Left ventricle myocardium inferior (tissue), 1 donor: Measurements from ENCODE around the gene TUBA4A. TPM values are rescaled to one million over a fixed set of nuclear protein-coding genes. Genes with fewer than 3 reads are reported as not detected.

ENCODE experiments used
- DNase-seq: peaks from one replicate; pipeline ENCODE4 v3.0.0-alpha.2; 2020
- H3K27ac ChIP-seq: fragments of 200-600 bp; replicated peaks from 2 replicates; pipeline ENCODE4 v1.8.0; 2021
- H3K27me3 ChIP-seq: fragments of 200-600 bp; 2 replicates; pipeline ENCODE4 v1.8.0; 2021; ENCODE audit warnings: low read depth
- H3K36me3 ChIP-seq: fragments of 200-600 bp; 2 replicates; pipeline ENCODE4 v1.8.0; 2021
- H3K4me1 ChIP-seq: fragments of 200-600 bp; 2 replicates; pipeline ENCODE4 v1.8.0; 2021
- H3K4me3 ChIP-seq: fragments of 200-600 bp; 2 replicates; pipeline ENCODE4 v1.8.0; 2021; ENCODE audit warnings: mild to moderate bottlenecking, moderate library complexity
- H3K9me3 ChIP-seq: fragments of 200-600 bp; replicated peaks from 2 replicates; pipeline ENCODE4 v1.8.0; 2021
- intact Hi-C: fragments of 100-400 bp; cut with micrococcal nuclease; formaldehyde crosslinking; loops from one replicate; pipeline ENCODE4 v1.11.0; 2022
- total RNA-seq: library from RNA; stranded (reverse); fragmentation: NEBNext Ultra II Directional; extraction: Animal tissue kit (Norgen Biotek cat#: 25700); gene quantifications from one replicate; pipeline ENCODE4 v1.2.1, GENCODE V29; 2021
- TF ChIP-seq, protein P1 (sequence below): fragments of 200-600 bp; IDR thresholded peaks from 2 replicates; pipeline ENCODE4 v1.8.0; 2021; ENCODE audit warnings: antibody characterized with exemption, mild to moderate bottlenecking, borderline replicate concordance
- donor health status: DM: no; HTN: yes; CAD: no; lungs with severe emphysema.

TUBA4A gene
- total RNA-seq, 1 donor from 2014 or later: 130 TPM

DNA sequence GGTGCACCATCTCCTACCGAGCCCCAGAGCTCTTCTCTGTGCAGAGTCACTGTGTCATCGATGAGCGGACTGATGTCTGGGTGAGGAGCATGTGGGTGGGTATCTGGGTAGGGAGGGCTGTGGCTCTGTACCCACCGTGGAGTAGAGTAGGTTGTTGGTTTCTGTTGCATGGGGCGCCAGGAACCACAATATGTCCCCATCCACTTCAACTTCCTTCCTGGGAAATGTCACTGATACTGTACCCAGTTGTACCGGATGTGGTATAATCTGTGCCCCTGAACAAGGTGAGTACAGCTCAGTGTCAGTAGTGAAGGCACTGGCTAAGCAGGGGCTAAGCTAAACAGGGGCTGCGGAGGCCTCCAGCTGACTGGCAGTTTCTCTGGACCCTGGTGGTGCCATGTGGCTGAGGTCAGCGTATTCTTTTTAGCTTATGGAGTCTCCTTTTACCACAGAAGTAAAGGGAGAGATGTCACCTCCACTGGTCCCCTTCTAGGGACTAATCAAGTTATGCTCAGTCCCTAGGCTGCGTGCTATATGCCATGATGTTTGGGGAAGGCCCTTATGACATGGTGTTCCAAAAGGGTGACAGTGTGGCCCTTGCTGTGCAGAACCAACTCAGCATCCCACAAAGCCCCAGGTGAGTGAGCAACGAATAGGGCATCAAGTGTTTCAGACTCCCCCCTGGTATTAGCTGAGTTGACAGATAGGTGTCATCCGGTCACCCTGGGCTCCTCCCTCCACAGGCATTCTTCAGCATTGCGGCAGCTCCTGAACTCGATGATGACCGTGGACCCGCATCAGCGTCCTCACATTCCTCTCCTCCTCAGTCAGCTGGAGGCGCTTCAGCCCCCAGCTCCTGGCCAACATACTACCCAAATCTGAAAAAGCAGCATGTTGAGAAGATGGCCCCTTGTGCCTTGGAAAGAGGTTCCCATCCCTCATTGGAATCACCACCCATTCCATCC is 5.8 kb downstream of the TUBA4A start:
- no peaks in the 10 kb centered on the region for H3K9me3 ChIP-seq
- peaks cover 37% of the 10 kb centered on the region for H3K36me3 ChIP-seq
- peak overlapping the region; percentile 83 for H3K27ac ChIP-seq
- peaks cover 80% of the 10 kb centered on the region for H3K4me1 ChIP-seq
- TF ChIP-seq, protein P1, sequence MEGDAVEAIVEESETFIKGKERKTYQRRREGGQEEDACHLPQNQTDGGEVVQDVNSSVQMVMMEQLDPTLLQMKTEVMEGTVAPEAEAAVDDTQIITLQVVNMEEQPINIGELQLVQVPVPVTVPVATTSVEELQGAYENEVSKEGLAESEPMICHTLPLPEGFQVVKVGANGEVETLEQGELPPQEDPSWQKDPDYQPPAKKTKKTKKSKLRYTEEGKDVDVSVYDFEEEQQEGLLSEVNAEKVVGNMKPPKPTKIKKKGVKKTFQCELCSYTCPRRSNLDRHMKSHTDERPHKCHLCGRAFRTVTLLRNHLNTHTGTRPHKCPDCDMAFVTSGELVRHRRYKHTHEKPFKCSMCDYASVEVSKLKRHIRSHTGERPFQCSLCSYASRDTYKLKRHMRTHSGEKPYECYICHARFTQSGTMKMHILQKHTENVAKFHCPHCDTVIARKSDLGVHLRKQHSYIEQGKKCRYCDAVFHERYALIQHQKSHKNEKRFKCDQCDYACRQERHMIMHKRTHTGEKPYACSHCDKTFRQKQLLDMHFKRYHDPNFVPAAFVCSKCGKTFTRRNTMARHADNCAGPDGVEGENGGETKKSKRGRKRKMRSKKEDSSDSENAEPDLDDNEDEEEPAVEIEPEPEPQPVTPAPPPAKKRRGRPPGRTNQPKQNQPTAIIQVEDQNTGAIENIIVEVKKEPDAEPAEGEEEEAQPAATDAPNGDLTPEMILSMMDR: no peak
- no peak for DNase-seq
- H3K4me3 ChIP-seq: no peak overlapping the region
- intact Hi-C loops: no loop called here
- H3K27me3 ChIP-seq: no peaks in the 10 kb centered on the region

DNA sequence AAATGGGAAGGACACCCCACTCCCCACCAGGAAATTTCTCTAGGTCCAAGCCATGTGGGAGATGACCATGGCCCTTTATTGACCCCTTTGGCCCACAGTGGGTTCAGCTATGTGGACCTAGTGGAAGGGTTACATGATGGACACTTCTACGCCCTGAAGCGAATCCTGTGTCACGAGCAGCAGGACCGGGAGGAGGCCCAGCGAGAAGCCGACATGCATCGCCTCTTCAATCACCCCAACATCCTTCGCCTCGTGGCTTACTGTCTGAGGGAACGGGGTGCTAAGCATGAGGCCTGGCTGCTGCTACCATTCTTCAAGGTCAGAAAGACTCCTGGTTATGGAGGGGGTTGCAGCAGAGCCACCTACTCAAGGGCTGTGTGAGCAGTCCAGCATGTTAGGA is 7.2 kb downstream of the TUBA4A start:
- intact Hi-C loops: no loop called here
- Histone ChIP-seq H3K27ac (peak overlapping the region; percentile 93), H3K9me3 (no peaks in the 10 kb centered on the region), H3K4me3 (peak overlapping the region; percentile 81), H3K36me3 (peaks cover 36% of the 10 kb centered on the region), H3K27me3 (no peaks in the 10 kb centered on the region), H3K4me1 (peaks cover 66% of the 10 kb centered on the region)
- TF ChIP-seq, protein P1: no peak
- no peak for DNase-seq

DNA sequence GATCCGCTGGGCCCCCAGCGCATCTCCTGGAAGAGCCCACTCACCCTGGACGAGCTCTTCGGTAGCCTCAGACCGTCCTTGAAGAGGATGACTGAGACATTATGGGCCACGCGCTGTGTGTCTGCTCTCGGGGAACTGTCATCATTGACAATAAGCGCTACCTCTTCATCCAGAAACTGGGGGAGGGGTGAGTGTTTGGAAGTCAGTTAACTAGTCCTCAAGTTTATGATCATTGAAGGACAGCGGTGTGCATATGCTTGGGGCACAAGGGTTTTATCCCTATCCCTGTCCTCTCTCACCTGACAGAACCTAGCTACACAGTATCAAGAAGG is 7.9 kb downstream of the TUBA4A start:
- H3K27ac ChIP-seq: peak overlapping the region; percentile 93
- peaks cover 29% of the 10 kb centered on the region for H3K36me3 ChIP-seq
- intact Hi-C loops: no loop called here
- no peak for DNase-seq
- TF ChIP-seq, protein P1: no peak
- H3K9me3 ChIP-seq: no peaks in the 10 kb centered on the region
- H3K4me3 ChIP-seq: peak overlapping the region; percentile 81
- peaks cover 62% of the 10 kb centered on the region for H3K4me1 ChIP-seq
- no peaks in the 10 kb centered on the region for H3K27me3 ChIP-seq

DNA sequence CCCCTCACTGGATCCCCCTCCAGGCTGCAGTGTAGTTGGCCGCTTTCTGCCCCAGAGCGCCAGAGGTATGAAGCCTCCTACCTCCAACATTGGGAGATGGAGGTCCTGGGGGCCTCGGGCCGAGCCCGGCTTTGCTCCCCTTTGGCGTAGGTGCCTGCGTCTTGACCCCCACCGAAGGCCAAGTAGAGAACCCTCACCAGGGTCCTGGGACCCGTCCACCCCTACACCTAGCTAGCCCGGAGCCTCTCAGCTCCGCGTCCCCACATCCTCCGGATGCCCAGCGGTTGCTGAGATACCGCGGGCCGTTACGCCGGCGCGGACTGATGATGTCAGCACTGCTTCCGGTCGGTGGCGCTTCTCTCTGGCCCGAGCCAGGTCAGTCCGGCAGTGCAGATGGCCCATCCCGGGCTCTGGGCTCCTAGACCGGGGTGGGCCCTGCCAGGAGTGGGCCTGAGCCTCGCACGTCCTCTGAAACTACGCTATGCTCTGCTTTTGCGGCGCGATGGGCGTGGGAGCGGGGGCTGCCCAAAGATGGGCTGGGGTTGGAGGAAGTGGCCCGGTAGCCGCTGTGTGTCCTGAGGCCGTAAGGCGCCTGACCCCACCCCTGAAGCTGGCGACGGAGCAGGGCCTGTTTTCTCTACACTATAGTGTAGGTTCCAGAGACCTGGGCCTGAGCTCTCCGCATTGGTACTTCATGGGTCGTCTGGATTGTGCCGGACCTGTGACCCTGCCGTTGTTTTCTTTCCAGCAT is 8.4 kb downstream of the TUBA4A start, which contains the start of the genes GLB1L and STK16:
GLB1L (minus strand) TSS at position 297 of the 751 bp plus-strand sequence. CDS start 1,871 bp downstream, outside the sequence.
STK16 (plus strand) TSS at position 332 of the 751 bp plus-strand sequence. CDS start 521 bp downstream, outside the sequence.
- no peaks in the 10 kb centered on the region for H3K27me3 ChIP-seq
- TF ChIP-seq, protein P1: no peak
- H3K4me1 ChIP-seq: peaks cover 57% of the 10 kb centered on the region
- H3K27ac ChIP-seq: peak within 1 kb of the TSS; percentile 93
- DNase-seq: peak; percentile 96
- H3K4me3 ChIP-seq: peak within 1 kb of the TSS; percentile 81
- intact Hi-C loops: no loop called here
- peaks cover 23% of the 10 kb centered on the region for H3K36me3 ChIP-seq
- H3K9me3 ChIP-seq: no peaks in the 10 kb centered on the region

DNA sequence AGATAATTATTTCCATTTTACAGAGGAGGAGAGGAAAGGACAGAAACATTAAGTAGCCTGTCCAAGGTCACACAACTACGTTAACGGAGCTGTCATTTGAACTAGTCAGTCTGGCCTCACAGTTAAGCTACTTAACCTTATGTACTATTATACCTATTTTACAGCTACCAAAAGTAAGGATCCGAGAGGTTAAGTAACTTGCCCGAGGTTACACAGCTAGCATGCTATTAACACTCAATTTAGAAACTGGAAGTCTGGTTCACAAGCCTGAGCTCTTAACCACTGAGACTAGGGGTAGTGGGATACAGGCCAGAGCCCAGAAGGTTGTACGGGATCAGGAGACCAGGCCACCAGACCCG is 8.9 kb downstream of the TUBA4A start:
- intact Hi-C loops: no loop called here
- no peak for DNase-seq
- Histone ChIP-seq H3K4me1 (peaks cover 52% of the 10 kb centered on the region), H3K4me3 (peak overlapping the region; percentile 81), H3K36me3 (peaks cover 18% of the 10 kb centered on the region), H3K9me3 (no peaks in the 10 kb centered on the region), H3K27ac (peak overlapping the region; percentile 93), H3K27me3 (no peaks in the 10 kb centered on the region)
- TF ChIP-seq, protein P1: no peak
